ENCODE results near the gene CPA3.
A peak's percentile ranks its signal among the peaks of the same experiment; 100 is the strongest.

The CPA3 gene

GRCh38 chr3:148878095-148878494, 13.0 kb downstream of the CPA3 start:
- no peak for FAIRE-seq
- no peak for TF ChIP-seq POLR2A (IDR thresholded peaks at IDR 0.05; ENCODE audit: low read depth, low read length)

GRCh38 chr3:148879256-148879655, 14.2 kb downstream of the CPA3 start:
- TF ChIP-seq POLR2A (IDR thresholded peaks at IDR 0.05; ENCODE audit: low read depth, low read length): no peak
- FAIRE-seq (no peak), DNase-seq (ENCODE audit: insufficient read length, low spot score) (no peak)

More at GRCh38 chr3:148878095-148878494, 13.0 kb downstream of the CPA3 start:
- DNase-seq (ENCODE audit: insufficient read length, low spot score): no peak

DNA sequence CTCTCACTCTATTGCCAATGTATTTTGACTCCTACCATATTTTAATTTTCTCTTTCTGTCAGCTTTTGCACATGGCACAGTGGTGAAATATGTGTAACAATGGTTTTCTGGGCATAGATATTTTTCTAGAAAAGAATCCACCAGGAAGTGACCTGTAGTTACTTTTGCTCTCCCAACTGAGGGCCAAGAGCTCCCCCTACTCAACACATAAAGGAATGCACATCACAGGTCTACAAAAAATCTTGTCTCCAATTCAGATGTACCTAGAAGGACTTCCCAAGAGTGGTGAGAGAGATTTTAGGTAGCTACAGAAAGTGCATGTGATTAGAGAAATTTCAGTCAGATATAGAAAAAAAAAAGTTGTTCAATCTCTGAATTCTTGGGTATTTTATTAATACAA, 15.6 kb downstream of the CPA3 start:
- no peak for DNase-seq (ENCODE audit: insufficient read length, low spot score)
- no peak for TF ChIP-seq POLR2A (IDR thresholded peaks at IDR 0.05; ENCODE audit: low read depth, low read length)
- no peak for FAIRE-seq

DNA sequence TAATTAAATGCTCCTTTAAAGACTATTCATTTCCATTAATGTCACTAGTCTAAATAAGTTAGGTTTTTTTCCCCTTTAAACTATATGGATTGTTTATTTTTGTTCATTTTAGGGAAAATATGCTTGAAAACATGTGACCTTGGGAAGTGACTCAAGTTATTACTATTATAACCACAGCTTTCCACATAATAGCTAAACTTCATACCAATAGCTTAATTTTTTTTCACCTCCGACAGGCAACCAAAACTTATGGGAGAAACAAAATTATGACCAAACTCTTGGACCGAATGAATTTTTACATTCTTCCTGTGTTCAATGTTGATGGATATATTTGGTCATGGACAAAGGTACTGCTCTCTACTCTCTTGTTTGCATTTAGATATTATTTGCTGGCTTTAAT, 16.2 kb downstream of the CPA3 start:
- no peak for TF ChIP-seq POLR2A (IDR thresholded peaks at IDR 0.05; ENCODE audit: low read depth, low read length)
- DNase-seq (ENCODE audit: insufficient read length, low spot score) (no peak), FAIRE-seq (no peak)

GRCh38 chr3:148882288-148882687, 17.2 kb downstream of the CPA3 start:
- no peak for DNase-seq (ENCODE audit: insufficient read length, low spot score)

DNA sequence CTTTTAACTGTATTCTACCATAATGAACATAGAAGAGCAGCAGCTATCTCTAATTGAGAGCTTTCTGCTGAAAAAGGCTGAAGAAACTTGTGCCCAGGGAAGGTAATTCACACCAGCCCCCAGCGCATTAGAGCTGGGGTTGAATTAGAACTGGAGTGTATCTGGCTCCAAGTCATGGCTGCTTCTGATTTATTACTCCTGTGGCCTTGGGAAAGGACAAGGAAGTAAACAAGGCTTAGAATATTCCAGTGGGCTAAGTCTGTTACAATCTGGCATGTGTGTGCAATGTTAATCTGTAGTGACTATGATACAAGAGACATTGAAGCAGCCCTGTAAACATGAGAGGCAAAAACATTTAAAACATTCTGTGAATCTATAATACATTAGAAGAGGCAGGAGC, 18.1 kb downstream of the CPA3 start:
- DNase-seq (ENCODE audit: insufficient read length, low spot score) (no peak), FAIRE-seq (no peak)
- no peak for TF ChIP-seq POLR2A (IDR thresholded peaks at IDR 0.05; ENCODE audit: low read depth, low read length)

More at GRCh38 chr3:148882288-148882687, 17.2 kb downstream of the CPA3 start:
- no peak for FAIRE-seq
- no peak for TF ChIP-seq POLR2A (IDR thresholded peaks at IDR 0.05; ENCODE audit: low read depth, low read length)

- FAIRE-seq (no peak), DNase-seq (ENCODE audit: insufficient read length, low spot score) (no peak)
- no peak for TF ChIP-seq POLR2A (IDR thresholded peaks at IDR 0.05; ENCODE audit: low read depth, low read length)
These were observed 19.2 kb downstream of the CPA3 start for GRCh38 chr3:148884261-148884660.

- TF ChIP-seq POLR2A (IDR thresholded peaks at IDR 0.05; ENCODE audit: low read depth, low read length): no peak
- FAIRE-seq: no peak
- DNase-seq (ENCODE audit: insufficient read length, low spot score): no peak
These were observed 24.7 kb downstream of the CPA3 start for GRCh38 chr3:148889828-148890227.

GRCh38 chr3:148896062-148896461, 31.0 kb downstream of the CPA3 start:
- FAIRE-seq: no peak
- no peak for DNase-seq (ENCODE audit: insufficient read length, low spot score)
- no peak for TF ChIP-seq POLR2A (IDR thresholded peaks at IDR 0.05; ENCODE audit: low read depth, low read length)

DNA sequence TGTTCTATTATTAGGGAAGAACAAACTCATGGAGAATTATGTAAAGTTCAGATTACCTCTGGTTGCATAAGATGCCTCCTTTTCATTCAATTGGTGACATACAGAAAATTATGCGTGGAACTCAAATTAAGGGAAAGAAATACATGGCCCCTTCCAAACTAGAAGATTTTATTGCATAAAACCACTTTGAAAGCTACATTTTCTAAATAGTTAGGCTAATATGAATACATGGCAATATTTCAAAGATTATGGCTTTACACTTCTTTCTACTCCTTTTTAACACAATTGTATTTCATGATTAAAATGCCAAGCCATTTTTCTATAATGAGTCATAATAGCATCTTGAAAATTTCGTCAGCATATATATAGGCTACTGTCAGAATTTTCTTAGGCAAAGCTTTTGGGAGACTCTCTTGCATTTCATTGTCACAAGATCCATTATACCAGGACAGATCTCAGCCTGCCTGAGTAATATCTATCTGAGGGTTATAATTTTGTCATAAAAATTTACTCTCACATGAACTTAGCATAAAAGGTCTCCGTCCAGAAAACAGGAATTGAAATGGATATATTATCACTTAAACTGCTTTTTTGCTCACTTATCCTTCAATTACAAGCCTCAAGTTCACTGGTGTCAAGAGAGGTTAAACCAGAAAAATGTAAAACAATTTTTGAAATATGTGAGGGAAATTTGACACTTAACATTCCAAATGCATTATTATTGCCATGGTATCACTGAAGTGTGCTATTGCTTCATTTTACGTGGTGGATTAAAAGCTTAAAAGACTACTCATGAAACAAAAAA, 37.1 kb downstream of the CPA3 start:
- TF ChIP-seq POLR2A (IDR thresholded peaks at IDR 0.05; ENCODE audit: low read depth, low read length): no peak
- DNase-seq (ENCODE audit: insufficient read length, low spot score) (no peak), FAIRE-seq (peak; percentile 61)

GRCh38 chr3:148903022-148903442, 37.9 kb downstream of the CPA3 start:
- peak; percentile 85 for FAIRE-seq
- DNase-seq (ENCODE audit: insufficient read length, low spot score): no peak
- no peak for TF ChIP-seq POLR2A (IDR thresholded peaks at IDR 0.05; ENCODE audit: low read depth, low read length)

DNA sequence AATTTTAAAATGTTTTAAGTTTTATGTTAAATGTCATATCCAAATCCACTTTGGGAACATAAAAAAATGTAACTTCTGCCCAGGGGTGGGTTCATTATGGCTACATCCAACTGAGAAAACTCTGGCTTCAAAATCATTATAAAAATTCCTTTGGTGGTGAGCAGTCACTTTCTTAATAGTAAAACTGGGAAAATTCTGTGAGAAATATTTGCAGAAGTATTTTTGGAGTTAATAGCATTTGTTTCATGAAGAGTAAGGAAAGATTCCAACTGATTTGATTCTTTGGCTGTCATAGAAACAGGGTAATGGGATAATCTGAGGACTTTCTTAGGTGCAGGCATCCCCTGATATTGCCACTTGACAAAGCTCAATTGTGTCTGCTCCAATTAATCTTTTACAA, 38.8 kb downstream of the CPA3 start:
- TF ChIP-seq POLR2A (IDR thresholded peaks at IDR 0.05; ENCODE audit: low read depth, low read length): no peak
- no peak for FAIRE-seq
- no peak for DNase-seq (ENCODE audit: insufficient read length, low spot score)

DNA sequence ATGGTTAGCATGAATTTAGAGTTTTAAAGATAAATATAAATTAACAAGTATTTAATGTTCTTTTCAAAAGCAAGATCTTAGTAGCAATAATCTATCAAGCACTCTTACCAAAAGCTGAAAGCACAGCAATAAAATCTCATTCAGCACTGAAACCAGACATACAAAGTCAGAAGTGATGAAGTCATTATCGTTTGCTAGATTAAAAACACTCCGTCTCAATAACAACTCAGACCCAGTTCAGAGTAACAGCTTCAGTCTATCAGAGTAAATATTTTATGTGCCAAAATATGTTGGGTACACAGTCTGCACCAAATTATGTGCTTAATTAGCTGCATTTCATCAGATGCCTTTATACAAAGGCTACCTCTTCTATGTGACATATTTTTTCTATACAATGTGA, 41.6 kb downstream of the CPA3 start:
- no peak for DNase-seq (ENCODE audit: insufficient read length, low spot score)
- no peak for FAIRE-seq
- no peak for TF ChIP-seq POLR2A (IDR thresholded peaks at IDR 0.05; ENCODE audit: low read depth, low read length)

GRCh38 chr3:148911173-148911572, 46.1 kb downstream of the CPA3 start:
- no peak for TF ChIP-seq POLR2A (IDR thresholded peaks at IDR 0.05; ENCODE audit: low read depth, low read length)
- peak; percentile 92 for FAIRE-seq
- peak; percentile 18 for DNase-seq (ENCODE audit: insufficient read length, low spot score)

DNA sequence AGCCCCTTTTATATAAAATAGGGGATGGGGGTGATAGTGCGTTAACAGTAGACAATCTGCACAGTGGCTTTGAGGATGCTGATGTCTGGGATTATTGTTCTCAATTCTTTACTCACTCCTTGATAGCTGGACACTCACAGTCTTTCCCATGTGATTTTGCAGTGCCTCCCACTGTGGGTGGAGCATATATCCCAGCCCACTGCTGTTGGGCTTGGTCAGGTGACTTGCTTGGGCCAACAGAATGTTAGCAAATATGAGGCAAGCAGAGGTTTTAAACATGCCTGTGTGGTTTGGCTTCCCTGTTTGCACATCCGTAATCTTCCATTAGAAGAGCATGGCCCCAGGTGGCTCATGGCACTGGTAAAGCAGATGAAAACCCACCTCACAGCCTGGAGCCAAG, 46.5 kb downstream of the CPA3 start:
- TF ChIP-seq POLR2A (IDR thresholded peaks at IDR 0.05; ENCODE audit: low read depth, low read length): no peak
- no peak for FAIRE-seq
- DNase-seq (ENCODE audit: insufficient read length, low spot score): no peak

Measured in H54 (cell line).